SK-N-SH (cell line): ENCODE data around the gene MFAP2.

Experiments used
- CTCF ChIP-seq: fragments of 200-600 bp; sonication (generic); IDR thresholded peaks from 2 replicates; pipeline ENCODE4 v1.6.1; 2017; ENCODE audit warnings: antibody characterized with exemption, mild to moderate bottlenecking, moderate library complexity
- FOXM1 ChIP-seq: IDR thresholded peaks from 2 replicates; pipeline ENCODE4 v1.4.0; 2012; ENCODE audit warnings: low read depth, mild to moderate bottlenecking
- NFIC ChIP-seq: IDR thresholded peaks from 2 replicates; pipeline ENCODE4 v1.4.0; 2012; ENCODE audit warnings: borderline replicate concordance
- RAD21 ChIP-seq: IDR thresholded peaks from 2 replicates; pipeline ENCODE4 v1.6.1; 2012; ENCODE audit warnings: mild to moderate bottlenecking, low read length

GRCh38 chr1:17008208-17008855, 27.9 kb upstream of the MFAP2 start:
- TF ChIP-seq CTCF (no peak), FOXM1 (no peak), RAD21 (no peak), NFIC (no peak)
